GM21390 (cell line): ENCODE results near the gene FNDC11.
A peak's percentile ranks its signal among the peaks of the same experiment; 100 is the strongest.
"Not testable (repeated sequence)": the region's sequence is repeated elsewhere in the genome, so short reads cannot be mapped to it uniquely, and the experiment has no call there.

Source experiments
- ATAC-seq: cut with Tn5 transposase; IDR thresholded peaks from one replicate; pipeline ENCODE4 v1.9.1; 2021; ENCODE audit not compliant: unreplicated experiment

Gene FNDC11

GRCh38 chr20:63565021-63565698 lies 11.2 kb downstream of the FNDC11 start:
- ATAC-seq: no peak

- ATAC-seq: no peak
These were observed 11.9 kb downstream of the FNDC11 start for GRCh38 chr20:63565699-63566335.

GRCh38 chr20:63566395-63567135 lies 12.6 kb downstream of the FNDC11 start:
- no peak for ATAC-seq

- no peak for ATAC-seq
These were observed 13.1 kb downstream of the FNDC11 start for GRCh38 chr20:63567136-63567385.

- peak; percentile 65 for ATAC-seq
These were observed 13.6 kb downstream of the FNDC11 start for GRCh38 chr20:63567386-63568169.

- no peak for ATAC-seq
These were observed 14.4 kb downstream of the FNDC11 start for GRCh38 chr20:63568170-63568981.

GRCh38 chr20:63568986-63569949 lies 15.3 kb downstream of the FNDC11 start:
- ATAC-seq: no peak

GRCh38 chr20:63570281-63571086 lies 16.5 kb downstream of the FNDC11 start:
- ATAC-seq: no peak

GRCh38 chr20:63571087-63571478 lies 17.1 kb downstream of the FNDC11 start:
- ATAC-seq: not testable (repeated sequence)

GRCh38 chr20:63572071-63572787 lies 18.3 kb downstream of the FNDC11 start:
- ATAC-seq: no peak

- no peak for ATAC-seq
These were observed 19.1 kb downstream of the FNDC11 start for GRCh38 chr20:63572788-63573646.

- ATAC-seq: no peak
These were observed 19.7 kb downstream of the FNDC11 start for GRCh38 chr20:63573647-63574131.

- peak; percentile 54 for ATAC-seq
These were observed 20.3 kb downstream of the FNDC11 start, which contains the start of gene HELZ2 for GRCh38 chr20:63574156-63574828. Gene HELZ2 (minus strand): TSS chr20:63574239. CDS start chr20:63572385, 1,854 bp downstream.

- no peak for ATAC-seq
These were observed 21.1 kb downstream of the FNDC11 start for GRCh38 chr20:63574829-63575743.

- ATAC-seq: no peak
These were observed 22.4 kb downstream of the FNDC11 start for GRCh38 chr20:63576311-63576710.
